ENCODE measurements around the gene CDK11B.
"Not testable (repeated sequence)": the region's sequence is repeated elsewhere in the genome, so short reads cannot be mapped to it uniquely, and the experiment has no call there.

CDK11B gene

GRCh38 chr1:1680912-1681273 is 22.1 kb upstream of the CDK11B start:
- no peak for DNase-seq

GRCh38 chr1:1680031-1680911 is 21.5 kb upstream of the CDK11B start:
- DNase-seq: no peak

- no peak for DNase-seq
These were observed 20.0 kb upstream of the CDK11B start for GRCh38 chr1:1678581-1679380.

GRCh38 chr1:1677718-1678580 is 19.1 kb upstream of the CDK11B start:
- DNase-seq: no peak

GRCh38 chr1:1676087-1676486 is 17.3 kb upstream of the CDK11B start:
- DNase-seq: not testable (repeated sequence)

GRCh38 chr1:1675218-1675617 is 16.4 kb upstream of the CDK11B start:
- DNase-seq: not testable (repeated sequence)

GRCh38 chr1:1674806-1675205 is 16.0 kb upstream of the CDK11B start:
- not testable (repeated sequence) for DNase-seq

GRCh38 chr1:1672181-1672965 is 13.6 kb upstream of the CDK11B start:
- DNase-seq: no peak

GRCh38 chr1:1671365-1672119 is 12.7 kb upstream of the CDK11B start:
- DNase-seq: no peak

GRCh38 chr1:1670866-1671265 is 12.1 kb upstream of the CDK11B start:
- DNase-seq: no peak

GRCh38 chr1:1669468-1670440 is 10.9 kb upstream of the CDK11B start:
- DNase-seq: no peak

- DNase-seq: no peak
These were observed 7.7 kb upstream of the CDK11B start for GRCh38 chr1:1666526-1666925.

- DNase-seq: no peak
These were observed 7.0 kb upstream of the CDK11B start for GRCh38 chr1:1665815-1666251.

GRCh38 chr1:1664941-1665814 is 6.4 kb upstream of the CDK11B start:
- DNase-seq: no peak

GRCh38 chr1:1664318-1664717 is 5.5 kb upstream of the CDK11B start:
- not testable (repeated sequence) for DNase-seq

- DNase-seq: not testable (repeated sequence)
These were observed 4.2 kb upstream of the CDK11B start for GRCh38 chr1:1662830-1663560.

- not testable (repeated sequence) for DNase-seq
These were observed 3.6 kb upstream of the CDK11B start for GRCh38 chr1:1662392-1662791.

GRCh38 chr1:1648265-1648664 is 10.5 kb downstream of the CDK11B start:
- not testable (repeated sequence) for DNase-seq
